Activated CD8-positive, alpha-beta memory T cell treated with anti-CD3 and anti-CD28 coated beads, Interleukin-2, amount 50 U/mL, for 1 hour (primary cell): Measurements from ENCODE around the gene S100A14.

Experiments
- DNase-seq: peaks from one replicate; pipeline ENCODE4 v3.0.0-alpha.2; 2020; ENCODE audit errors: extremely low read depth

The S100A14 gene

DNA sequence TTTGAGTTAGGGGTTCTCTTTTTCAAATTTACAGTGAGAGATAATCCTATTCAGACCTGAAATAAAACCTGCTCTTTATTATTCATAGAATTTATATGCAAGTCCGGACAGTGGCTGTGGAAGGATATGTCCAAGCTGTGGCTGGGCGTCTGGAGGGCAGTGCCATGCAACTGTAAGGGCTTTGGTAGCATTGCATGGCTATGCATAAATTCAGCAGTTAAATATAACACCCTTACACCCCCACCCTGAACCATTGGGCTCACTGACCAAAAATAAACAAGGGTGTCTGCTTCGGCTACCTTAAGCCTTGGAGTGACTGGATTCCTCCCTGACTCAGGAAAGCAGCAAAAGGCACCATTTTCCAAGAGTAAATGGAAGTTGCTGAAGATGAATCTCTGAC, 23.2 kb upstream of the S100A14 start:
- no peak for DNase-seq

DNA sequence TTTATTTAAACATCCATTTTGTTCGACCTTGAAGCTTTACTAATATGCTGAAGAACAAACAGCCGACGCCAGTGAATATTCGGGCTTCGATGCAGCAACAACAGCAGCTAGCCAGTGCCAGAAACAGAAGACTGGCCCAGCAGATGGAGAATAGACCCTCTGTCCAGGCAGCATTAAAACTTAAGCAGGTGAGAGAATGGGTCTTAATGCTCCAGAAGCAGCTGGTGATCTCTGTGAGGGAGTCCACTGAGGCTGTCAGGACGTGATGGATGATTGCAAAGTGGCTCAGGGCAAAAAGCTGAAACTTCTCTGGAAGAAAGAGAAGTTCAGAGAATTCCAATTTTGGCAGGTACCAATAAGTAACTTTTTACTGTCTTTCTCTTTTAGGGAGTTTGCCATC, 22.1 kb upstream of the S100A14 start:
- DNase-seq = no peak

DNA sequence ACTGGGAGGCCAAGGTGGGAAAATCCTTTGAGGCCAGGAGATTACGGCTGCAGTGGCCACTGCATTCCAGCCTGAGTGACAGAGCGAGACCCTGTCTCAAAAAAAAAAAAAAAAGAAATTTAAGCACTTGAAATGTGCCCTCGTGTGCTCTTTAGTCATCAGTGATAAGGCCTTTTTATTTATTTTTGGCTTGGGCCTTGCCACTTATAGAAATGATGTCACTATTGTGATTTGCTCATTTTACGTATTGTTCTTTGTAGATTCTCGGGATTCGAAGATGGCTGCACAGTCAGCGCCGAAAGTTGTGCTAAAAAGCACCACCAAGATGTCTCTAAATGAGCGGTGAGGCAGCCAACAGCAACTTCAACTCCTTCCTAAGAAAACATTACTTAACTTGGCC, 20.2 kb upstream of the S100A14 start:
- no peak for DNase-seq

DNA sequence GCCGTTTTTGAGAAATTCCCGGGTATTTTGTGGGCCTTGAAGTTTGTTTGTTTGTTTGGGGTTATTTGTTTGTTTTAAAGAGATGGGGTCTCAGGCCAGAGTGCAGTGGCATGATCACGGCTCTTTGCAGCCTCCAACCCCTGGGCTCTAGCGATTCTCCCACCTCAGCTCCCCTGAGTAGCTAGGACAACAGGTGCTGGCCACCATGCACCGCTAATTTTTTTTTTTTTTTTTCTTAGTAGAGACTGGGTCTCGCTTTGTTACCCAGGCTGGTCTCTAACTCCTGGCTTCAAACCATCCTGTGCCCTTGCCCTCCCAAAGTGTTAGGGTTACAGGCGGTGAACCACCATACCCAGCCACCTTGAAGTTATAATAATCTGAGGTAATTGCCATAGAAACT, 19.7 kb upstream of the S100A14 start:
- no peak for DNase-seq

DNA sequence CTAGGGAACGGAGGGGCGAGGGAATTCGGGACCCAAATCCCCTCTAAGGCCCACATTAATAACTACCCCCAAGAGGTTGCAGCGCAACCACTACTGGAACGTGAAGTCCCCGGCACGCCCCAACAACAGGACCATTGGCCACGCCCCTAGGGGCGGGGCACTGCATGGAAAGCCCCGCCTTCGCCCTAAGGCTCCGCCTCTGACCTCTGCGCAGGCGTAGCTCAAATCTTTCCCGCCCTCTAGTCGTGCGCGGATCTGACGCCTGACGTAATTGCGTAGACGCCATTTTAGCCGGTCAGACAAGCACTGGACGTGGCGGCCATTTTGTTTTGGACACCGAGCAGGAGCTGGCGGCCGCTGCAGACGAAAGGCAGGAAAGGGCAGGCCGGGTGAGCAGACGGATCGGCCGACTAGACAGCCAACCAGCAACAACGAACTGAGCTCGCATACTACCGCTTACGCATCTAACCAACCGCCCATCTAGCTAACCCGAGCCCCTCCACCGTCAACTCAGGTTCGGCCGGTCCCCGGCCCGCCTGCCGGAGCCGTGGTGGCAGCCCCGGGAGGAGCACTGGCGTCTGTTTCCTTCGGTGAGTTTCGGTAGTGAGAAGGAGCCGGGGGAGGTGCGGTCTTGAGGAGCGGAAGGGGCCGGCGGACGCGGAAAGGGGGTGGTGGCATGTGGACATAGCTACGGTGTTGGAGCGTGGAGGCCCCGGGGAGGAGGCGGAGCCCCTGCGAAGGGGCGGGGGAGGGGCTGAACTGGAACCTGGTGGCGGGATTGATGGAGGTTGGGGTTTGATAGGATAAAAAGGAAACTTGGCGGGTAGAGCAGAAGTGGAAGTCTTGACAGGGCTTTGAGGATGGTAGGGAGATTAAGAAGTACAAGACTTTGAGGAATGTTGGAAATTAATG, 17.9 kb upstream of the S100A14 start, which contains the start of gene CHTOP:
Gene CHTOP (plus strand): TSS at position 313 of the 912 bp plus-strand sequence. CDS start 2,523 bp downstream, outside the sequence.
- DNase-seq = peak; percentile 89

DNA sequence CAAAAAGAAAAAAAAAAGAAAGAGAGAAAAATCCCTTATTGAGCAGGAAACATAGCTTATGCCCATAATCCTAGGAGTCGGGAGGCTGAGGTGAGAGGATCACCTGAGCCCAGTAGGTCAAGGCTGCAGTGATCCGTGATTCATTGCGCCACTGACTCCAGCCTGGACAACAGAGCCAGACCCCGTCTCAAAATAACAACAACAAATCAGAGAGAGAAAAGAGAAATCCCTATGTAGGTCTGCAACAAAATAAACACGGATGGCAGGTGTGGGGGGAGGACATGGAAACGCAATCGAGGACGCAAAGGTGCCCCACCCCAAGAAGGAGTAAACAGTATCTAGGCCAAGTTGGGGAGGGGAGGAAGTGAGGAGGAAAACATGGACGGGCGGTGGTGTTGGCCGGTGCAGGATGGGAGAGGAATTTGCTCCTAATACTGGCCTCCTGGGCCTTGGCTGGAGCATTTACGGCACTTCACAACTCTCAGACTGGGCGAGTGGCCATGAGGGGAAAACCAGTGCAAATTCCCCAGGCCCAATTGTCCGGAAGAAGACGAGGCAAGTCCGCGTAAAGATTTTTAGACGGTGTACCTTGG, 17.1 kb upstream of the S100A14 start:
- no peak for DNase-seq

DNA sequence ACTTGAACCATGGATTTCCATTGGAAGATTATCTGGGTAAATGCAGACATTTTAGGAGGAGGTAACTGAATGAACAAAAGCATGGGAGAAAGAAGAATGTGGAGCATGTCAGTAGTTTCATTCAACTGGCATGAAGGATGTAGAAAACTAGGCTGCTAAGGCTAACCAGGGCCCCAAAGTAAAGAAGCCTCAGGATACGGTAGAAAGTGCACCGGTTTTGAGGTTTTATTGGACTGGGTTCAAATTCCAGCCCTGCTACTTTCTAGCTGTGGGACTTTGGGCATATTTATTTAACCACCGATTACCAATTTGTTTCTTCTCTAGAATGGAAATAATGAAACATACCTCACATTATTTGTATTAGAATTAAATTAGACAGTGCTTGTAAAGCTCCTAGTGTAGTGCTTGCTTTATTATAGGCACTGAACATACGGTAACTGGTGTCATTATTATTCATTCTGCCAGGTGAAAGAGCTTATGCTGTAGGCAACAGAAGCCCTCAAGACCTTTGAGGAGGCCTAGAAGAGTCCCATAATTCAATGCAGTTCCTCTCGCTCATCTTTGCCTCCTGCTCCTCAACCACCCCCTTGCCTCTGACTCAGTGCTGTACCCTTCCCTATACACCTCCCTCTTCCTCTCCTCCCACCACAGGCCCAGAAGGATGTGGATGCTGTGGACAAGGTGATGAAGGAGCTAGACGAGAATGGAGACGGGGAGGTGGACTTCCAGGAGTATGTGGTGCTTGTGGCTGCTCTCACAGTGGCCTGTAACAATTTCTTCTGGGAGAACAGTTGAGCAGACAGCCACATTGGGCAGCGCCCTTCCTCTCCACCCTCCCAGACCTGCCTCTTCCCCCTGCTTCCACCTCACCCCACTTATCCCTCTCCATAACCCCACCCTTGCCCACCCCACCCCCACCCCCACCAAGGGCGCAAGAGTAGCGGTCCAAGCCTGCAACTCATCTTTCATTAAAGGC, 15.2 kb upstream of the S100A14 start:
- DNase-seq = no peak

DNA sequence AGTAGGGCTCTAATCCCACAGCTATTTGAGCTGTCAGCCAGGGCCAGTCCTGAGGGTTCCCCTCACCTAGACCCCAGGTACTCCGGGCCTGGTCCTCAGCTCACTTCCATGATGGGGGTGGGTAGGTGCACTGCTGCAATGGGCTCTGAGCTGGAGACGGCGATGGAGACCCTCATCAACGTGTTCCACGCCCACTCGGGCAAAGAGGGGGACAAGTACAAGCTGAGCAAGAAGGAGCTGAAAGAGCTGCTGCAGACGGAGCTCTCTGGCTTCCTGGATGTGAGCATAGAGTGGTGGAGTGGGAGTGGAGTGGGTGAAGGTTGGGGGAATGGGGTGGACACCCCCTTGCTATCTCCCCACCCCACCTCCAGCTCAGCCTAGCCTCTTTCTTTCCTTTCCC, 14.3 kb upstream of the S100A14 start:
- DNase-seq = no peak

DNA sequence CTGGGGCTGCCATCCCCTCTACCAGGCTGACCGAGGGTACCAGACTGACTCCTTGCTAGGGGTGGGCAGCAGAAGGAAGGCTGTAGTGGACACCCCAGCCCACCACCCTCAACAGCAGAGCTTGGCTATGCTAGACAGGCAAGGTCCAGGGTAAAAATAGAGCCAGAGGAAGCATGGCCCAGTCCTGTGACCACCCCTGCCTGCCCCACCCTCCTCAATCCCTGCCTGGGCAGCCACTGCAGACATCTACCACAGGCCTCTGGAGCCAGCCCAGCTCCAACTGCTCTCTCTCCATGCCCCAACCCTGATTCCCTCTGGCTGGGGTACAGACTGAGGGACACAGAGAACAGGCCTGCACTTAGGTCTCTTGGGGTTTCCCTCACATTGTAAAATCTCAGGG, 13.8 kb upstream of the S100A14 start:
- no peak for DNase-seq

DNA sequence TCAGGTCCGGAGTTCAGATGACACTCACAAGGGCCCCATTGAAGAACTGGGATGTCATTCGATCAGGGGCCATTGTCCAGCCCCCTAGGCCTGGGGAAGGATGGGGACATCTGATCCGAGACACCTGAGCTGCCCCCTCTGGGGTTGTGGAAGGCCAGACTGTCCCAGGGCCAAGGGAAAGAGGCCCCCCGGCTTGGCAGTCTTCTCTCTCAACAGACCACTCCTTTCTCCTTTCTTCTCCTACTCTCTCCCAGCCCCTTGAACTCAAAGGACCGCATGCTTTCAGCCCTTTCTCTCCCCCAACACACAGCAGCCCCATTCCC, 13.2 kb upstream of the S100A14 start:
- DNase-seq = no peak

DNA sequence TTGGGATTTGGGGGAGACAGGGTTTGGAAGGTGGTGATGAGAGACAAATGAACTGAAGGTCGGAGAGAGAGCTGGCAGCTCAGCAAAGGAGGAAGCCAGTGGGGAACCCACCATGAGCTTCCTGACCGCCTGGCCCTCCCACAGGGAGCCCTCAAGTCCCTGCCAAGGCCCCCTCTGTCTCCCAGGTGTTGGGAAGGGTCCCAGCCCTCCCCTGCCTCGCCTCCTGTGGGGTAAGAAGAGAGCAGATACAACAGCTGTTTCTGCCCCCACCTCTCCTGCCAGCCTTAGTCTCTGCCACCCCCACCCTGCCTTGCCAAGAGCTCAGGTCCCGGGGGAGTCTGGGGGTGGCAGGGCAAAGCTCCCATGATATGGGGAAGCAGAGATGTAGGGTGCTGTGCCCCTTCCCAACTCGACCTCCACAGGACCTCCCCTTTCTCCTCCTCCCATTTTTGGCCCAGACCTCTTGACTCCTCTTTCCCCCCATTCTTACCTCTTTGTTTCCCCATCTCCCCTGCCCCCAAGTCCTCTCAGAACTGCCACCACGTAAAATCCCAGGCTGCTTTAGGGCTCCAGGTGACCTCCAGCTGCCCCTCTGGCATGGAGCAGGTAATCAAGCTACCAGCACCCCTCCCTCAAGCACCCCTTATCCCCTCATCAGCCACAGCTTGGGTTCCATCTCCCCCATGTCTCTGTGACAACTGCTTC, 12.7 kb upstream of the S100A14 start:
- no peak for DNase-seq

DNA sequence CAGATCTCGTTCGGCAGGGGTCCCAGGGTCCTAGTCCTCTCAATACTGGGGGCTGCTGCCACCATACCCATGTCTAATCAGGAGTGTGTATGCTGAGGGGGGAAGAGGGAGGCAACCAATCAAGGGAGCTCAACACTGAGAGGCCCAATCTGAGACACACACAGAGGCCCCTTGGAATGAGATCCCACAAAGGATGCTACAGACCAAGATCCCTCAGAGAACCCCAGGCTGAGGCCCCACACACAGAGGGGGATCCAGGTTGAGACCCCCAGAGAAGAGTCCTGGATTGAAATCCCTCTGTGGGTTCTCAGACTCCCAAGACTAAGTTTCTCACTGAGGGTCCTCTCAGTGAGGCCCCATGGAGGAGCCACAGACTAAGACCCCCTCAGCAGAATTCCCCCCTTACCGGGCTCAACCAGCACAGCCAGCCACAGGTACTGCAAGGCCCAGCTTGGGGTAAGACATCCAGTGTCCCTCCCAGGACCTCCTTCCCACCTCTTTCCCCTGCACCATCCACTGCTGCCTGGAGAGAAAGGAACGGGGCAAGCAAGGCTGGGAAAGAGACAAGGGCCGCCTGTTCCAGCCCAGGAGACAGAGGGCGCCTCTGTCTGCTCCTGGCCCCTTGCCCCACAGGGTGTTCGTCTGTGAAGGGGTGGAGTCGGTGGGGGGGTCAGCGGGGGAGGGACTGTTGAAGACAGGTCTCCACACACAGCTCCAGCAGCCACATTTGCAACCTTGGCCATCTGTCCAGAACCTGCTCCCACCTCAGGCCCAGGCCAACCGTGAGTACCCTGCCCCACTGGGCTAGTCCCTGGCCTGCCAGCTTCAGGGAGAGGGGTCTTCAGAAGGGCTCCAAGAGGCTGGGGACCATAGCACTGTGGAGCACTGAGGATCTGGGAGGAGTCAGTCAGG, 11.8 kb upstream of the S100A14 start, which contains the start of gene S100A1:
Gene S100A1 (plus strand): TSS at position 720 of the 912 bp plus-strand sequence. CDS start 2,088 bp downstream, outside the sequence.
- no peak for DNase-seq

DNA sequence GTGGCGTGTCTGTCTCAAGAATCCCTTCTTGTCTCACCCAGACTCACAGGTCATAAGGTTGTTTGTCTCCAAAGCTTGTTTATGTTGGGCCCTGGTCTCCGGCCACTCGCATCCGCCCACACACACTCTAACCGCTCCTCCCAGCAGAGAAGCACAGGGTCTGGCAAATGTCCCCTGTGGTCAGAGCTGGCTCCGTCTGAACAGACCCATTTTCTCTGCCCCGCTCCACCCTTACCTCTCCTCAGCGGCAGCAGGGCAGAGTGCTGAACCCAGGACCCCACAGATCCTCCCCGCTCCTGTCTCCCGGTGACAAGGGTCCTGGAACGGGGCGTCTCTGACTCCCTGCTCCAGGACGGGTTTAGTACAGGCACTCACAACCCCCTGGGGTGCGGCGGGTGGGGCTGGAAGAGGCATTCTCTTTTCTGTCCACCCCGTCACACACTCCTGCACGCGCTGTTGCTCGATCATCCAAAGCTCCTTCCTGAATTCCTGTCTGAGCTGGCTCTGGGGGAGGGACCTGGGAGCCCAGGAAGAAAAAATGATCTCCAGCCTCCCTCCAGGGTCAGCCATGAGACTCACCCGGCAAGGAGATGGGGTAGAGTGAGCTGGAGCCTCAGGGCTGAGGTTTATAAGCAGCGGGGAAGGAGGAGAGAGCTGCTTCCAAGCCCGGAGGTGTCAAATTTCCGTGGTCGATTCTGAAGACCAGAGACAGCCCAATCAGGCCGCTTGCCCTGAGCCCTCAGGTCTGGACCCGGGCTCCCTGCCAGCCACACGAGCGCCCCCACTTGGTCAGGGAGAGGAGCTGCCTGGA, 11.0 kb upstream of the S100A14 start, which contains the start of gene S100A13:
Gene S100A13 (minus strand): TSS at position 602 of the 811 bp plus-strand sequence. CDS start 1,033 bp downstream, outside the sequence.
- no peak for DNase-seq

DNA sequence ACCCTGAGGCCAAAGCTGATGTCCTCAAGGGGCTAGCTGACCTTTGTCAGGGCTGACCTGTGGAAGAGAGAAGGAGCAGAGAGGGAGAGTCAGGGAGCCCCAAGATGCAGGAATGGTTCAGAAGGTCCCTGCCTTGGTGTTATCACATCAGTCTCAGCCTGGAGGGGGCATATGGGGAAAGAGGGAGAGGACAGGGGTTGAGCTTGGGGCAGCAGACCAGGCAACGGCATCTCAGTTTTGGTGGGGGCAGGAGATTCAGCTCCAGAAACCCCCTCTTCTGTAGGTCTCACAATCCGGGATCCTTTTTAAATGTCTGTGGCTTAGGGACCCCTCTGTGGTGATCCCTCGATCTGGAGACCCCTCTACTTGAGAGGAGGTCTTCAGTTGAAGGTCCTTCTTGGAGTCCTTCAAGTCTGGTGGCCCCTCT, 10.4 kb upstream of the S100A14 start:
- no peak for DNase-seq

DNA sequence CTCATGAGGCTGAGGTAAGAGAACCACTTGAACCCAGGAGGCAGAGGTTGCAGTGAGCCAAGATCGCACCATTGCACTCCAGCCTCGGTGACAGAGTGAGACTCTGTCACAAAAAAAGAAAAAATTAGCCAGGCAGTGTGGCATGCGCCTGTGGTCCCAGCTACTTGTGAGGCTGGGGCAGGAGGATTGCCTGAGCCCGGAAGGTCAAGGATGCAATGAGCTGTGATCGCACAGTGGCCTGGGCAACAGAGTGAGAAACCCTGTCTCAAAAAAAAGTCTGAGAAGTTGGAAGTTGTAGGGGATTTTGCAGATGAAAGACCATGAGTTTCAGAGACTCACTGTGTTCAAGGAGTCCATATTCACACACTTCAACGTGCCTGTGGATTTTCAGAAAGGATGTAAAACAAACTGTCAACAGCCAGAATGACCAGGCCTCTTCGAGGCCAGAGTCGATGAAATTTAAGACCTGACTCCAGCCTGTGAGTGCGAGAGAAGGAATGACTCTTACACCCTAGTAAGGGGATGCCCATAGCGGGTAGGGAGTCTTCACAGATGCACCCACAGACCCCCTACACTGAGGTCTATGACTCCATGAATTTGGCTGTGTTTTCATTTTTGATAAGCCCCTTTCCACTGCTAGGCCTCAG, 9.0 kb upstream of the S100A14 start:
- DNase-seq = no peak

DNA sequence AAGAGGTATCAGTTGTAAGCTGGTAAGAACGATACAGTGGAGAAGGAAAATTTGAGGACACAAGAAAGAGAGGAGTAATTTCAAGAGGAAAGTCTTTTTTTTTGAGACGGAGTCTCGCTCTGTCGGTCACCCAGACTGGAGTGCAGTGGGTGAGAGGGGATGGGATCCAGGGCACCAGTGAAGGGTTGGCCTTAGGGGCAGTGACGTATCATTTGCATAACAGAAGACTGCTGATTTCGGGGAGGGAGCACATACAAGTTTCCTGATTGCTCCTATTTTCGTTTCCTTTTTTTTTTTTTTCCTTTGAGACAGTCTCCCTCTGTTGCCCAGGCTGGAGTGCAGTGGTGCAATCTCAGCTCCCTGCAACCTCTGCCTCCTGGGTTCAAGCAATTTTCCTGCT, 7.0 kb upstream of the S100A14 start:
- no peak for DNase-seq

DNA sequence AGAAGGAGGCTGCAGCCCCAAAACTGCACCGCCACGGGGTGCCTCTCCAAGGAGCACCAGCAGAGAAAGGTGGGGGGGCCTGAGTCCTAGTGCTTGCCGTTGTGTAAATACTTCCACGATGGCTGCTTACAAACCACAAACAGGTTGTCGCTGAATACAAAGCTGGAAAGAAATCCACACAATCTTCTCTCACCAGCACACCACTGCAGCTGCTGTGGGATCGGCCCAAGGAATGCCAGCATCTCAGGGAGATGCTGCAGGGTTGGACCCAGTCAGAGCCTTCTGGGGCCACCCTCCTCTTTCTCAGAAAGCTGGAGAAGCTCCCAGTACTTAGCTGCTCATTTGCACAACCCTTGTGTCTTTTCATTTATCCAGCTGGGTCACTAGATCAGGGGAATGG, 3.0 kb upstream of the S100A14 start:
- no peak for DNase-seq

DNA sequence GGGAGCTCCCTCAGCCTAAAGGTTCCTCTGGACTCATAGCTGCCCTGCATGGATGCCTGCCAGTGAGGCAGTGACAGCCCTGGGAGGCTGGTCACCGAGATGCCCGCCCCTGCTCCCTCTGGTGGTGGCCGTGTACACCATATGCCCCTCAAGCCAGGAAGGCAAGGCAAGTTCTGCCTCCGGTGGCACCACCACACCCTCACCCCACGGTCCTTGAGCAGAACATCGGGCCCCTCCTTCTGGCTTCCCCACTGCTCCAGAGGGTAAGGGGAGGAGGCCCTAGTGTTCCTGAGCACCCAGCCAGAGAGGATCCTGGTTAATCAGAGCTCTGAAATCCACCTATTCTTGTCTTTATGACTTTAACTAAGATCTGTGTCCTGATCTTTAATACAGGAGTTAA, 1.5 kb upstream of the S100A14 start:
- DNase-seq = no peak

DNA sequence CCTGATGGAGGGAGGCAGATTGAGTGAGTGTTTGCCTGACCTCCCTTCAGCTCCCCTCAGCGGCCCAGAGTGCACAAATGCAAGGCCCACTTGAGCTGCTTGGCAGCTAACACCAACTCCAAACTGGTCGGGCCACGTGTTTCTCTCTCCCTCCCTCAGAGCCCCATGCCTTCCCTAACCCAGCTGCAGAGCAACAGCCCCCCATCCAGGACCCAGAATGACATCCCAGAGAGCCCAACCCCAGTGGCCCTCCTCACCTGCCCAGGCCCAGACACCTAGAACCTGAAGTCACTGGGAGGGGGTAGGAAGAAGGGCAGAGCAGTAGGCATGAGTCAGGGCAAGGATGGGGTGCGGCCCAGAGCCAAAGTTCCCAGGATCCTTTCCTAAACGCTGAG, 789 bp upstream of the S100A14 start:
- DNase-seq = no peak
